Activated CD8-positive, alpha-beta memory T cell treated with anti-CD3 and anti-CD28 coated beads for 24 hours (primary cell): ENCODE results near the gene NRXN3.

Experiments
- DNase-seq: peaks from one replicate; pipeline ENCODE4 v3.0.0-alpha.2; 2020

Gene NRXN3

GRCh38 chr14:79407572-79407971 lies 1237.4 kb downstream of the NRXN3 start:
- DNase-seq, result no peak

DNA sequence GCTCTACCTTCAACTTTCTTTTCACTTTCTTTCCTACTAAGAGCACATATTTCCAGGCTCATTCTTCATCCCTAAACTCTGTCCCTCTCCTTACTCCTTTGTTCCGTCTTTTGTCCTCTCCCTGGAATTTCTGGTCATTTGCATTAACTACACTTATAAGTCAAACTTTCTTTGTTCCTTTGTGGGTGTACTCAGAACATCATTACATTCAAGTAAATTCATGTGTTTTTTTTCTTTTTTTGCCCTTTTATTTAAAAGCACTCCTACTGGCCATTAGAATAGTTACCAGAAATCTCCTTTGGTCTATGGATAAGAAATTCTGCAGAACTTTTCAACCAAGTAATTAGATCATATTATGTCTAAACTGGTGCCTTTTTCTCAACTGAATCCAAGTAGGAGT lies 1238.5 kb downstream of the NRXN3 start:
- no peak for DNase-seq

- DNase-seq, result no peak
These were observed 1241.4 kb downstream of the NRXN3 start for GRCh38 chr14:79411403-79412174.

GRCh38 chr14:79412822-79413221 lies 1242.6 kb downstream of the NRXN3 start:
- DNase-seq, result no peak

DNA sequence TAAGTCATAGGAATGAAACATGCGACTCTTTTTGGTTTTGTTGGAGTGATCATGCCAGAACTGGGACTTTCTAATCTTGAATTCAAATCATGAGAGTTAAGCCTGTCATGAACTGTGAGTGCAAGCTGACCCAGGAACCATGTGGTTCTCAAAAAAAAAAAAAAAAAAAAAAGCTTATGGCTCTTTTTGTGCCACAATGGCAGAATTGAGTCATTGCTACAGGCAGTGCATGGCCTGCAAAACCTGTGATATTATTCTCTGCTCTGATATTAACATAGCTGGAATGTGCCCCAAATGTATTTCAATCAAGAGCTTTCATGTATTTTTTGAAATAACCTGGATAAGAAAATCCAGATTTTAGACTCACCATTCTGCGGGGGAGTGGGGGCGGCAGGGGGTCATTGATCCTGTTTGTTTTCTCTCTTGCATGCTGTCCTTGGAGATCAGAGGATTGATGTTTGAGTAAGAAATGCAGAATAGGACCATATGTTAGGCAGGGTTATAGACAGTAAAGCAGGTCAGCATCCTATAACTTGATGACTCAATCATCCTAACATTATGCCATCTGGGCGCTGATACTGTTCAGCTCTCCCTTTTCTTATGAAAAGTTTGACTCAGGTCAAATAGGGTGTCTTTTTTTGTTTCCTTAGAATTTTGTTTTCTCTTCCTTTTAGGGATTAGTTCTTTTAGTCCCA lies 1243.7 kb downstream of the NRXN3 start:
- DNase-seq, result no peak

- DNase-seq, result no peak
These were observed 1245.6 kb downstream of the NRXN3 start for GRCh38 chr14:79415726-79416125.

DNA sequence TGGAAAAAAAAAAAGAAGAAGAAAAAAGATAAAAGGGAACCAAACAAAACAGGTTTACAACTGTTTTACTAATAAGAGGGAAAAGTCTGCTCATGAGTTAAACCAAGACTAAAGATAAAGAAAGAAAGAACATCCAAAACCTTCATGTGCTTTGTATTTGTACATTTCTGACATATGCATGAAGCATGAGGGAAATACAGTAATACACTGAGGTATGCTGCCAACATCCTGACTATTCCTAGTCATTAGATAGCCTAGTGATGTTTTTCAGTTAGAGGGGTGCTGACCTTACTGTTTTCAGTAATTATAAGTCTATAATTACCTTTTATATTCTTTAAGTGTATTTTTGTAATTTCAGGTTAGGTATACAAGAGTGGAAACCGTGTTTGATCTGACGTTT lies 1247.8 kb downstream of the NRXN3 start:
- DNase-seq, result no peak

DNA sequence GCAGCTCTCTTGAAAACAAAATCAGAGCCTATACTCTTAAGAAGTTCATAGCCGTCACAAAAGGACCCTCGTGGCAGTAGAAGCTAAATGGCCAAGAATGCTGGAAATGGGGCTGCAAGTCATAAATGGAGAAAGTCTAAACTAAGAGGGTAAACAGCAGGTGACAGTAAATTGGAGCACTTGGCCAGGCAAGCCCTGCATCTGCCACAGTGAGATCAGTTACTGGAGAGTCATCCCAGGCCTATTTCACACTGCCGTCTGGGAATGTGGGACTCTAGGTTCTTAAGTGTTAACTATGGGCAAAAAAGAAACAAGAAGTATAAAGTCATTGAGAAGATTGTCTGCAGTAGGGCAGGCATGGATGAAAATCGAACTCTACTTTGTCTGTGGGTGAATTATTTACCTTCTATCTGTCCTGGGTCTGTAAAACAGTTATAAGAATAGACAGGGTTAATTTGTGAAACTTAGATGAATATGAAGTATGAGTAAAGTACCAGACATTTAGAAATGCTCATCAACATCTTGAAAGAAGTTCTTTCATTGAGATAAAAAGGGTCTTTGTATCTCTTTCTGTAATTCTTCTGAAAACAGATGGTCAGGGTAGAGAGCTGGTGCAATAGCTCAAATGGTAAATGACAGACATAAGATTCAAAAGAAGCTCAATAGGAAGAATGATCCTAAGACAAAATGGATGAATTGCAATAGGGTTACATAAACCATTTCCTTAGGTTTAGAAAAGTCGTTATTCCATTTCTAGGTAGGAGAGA lies 1248.7 kb downstream of the NRXN3 start:
- no peak for DNase-seq

GRCh38 chr14:79419571-79420327 lies 1249.6 kb downstream of the NRXN3 start:
- DNase-seq, result no peak

DNA sequence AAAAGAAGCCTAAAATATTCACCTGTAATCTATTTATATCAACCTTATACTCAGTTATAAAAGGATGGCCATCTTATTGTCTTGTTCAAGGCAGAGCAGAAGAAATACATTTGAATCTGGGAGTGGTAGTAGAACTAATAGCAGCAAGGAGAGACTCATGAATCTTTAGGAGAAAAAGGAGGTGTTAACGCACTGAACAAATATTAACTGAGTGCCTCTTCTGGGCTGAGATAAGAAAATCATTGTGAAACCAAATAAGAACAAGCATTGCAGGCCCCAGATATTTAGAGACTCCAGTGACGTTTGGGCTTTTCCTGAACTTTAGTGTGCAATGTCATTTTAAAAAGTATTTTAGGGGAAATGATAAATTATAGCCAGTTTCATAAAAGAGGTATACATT lies 1250.6 kb downstream of the NRXN3 start:
- DNase-seq, result no peak

- no peak for DNase-seq
These were observed 1251.6 kb downstream of the NRXN3 start for GRCh38 chr14:79421811-79422210.

DNA sequence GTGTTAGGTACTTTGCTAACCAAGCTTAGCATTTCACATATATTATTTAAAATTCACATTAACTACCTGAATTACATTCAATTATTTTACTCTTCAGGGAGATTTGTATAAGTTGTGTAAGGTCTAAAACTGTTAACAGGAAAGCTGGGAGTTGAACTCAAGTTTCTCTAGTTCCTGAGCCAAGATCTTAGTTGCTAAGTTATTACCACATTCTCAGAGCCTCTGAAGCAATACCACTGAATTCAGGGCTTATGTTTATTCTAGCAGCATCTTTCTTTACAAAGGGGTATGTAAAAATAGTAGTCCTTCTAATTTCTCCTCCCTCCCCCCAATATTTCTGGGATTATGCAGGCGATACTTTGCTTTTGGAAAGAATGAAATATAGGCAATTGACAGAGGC lies 1254.3 kb downstream of the NRXN3 start:
- DNase-seq, result no peak

DNA sequence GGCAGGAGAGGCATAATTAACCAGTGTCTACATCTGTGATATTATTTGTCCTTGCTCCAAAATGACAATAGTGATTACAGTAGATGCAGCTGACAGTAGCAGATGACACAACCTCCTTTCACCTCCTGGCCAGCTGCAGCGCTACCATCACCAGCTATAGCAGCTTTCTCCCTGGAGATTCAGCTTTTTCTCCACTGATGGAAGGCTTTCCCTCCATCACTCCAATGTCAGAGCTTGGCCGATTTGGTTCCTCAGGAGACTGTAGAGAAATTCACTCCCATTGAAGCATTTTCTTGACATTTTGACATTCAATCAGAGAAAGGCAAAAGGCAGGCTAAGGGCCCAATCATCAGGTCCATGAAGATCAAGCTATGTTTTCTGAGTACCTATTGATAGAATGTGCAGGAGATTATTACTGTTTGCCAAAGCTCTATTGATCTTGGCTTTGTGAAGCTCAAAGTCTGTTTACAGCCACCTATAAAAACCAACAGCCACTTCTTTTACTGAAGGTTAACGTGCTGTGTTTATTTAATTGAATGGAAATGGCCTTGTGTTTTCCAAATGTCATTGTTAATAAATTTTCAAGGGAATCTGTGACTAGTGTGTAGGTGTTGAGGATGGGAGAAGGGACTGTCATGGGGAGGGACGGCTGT lies 1256.1 kb downstream of the NRXN3 start:
- no peak for DNase-seq

DNA sequence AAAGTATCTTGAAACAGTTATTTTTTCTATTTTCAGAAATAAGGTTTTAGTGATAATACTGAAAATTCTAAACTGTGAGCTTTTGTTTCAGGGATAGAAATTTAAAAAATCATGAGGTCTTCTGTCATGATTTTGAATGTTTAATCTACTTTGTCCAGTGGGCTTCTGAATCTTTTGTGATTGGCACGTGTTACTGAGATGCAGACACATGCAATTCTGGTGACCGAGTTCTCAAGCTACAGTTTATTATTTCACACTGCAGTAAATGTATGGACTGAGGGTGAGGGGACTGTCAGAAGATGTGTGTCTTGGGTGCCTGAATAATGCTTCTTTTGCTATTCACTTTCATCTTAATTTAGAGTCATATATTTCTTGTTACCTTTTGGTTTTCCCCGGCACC lies 1262.5 kb downstream of the NRXN3 start:
- DNase-seq, result no peak

GRCh38 chr14:79436335-79436734 lies 1266.2 kb downstream of the NRXN3 start:
- no peak for DNase-seq

- no peak for DNase-seq
These were observed 1267.8 kb downstream of the NRXN3 start for GRCh38 chr14:79437951-79438350.

DNA sequence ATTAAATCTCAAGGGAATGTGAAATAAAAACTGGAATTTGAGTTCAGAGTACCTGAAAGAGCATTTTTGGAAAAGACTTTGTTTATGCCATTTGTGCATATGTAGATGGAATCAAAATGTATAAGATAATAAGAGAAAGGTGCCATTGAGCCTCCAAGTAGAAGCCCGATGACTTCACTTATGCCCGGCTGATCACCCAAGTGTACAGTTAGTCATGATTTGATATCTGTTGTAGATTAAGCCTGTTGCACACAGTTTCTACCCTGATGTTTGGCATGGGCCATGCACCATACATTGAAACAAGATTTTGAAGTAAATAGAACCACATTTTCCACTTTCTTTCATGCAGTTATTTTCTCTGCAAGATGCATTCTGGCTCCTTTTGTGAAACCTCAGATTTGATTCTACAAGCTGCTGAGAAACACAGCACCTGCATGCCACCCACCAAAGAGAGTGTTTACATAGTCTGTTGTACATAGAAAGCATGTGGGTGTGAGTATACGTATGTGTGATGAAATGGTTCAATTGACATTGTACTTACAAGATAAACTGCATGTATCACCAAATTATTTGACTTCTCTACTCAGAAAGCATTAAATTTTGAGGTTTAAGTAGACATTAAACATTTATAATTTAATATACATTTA lies 1268.6 kb downstream of the NRXN3 start:
- DNase-seq, result no peak

DNA sequence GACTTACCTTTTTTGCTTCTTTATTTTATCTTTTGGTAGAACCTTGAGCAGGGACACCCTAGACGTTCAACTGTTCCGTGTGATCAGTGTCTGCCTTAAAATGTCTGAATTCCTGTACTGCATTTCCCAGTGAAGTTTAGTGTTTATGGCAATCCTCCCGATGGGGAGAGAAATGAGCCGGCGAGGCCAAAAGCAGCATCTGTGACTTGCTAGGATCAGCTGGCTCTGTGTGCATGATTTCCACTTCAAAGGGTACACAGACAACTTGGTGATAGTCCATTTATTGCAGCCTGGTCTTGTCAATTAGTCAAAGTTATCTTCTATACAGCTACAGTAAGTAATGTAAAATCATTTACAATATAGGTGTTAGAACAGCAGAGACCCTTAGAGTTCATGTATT lies 1272.6 kb downstream of the NRXN3 start:
- DNase-seq, result no peak

GRCh38 chr14:79443602-79444001 lies 1273.4 kb downstream of the NRXN3 start:
- DNase-seq, result no peak

GRCh38 chr14:79448960-79449359 lies 1278.8 kb downstream of the NRXN3 start:
- DNase-seq, result no peak

DNA sequence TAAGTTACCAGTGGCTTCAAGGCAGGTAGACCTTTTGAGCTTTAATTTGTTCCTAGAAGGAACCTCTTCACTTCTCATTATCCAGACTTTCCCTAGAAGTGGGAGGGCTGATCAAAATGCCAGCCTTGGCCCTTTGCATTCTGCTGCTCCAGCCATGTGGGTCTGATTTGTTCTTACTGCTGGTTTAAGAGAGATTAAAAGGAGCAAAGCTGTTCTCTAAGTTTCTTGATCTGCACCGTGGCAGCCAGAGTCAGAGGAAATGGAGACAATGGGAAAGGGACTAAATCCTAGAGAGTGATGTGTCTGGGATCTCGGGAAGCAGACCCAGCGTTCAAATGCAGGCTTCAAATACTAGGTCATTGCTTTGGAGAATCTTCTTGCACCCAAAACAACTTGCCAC lies 1281.4 kb downstream of the NRXN3 start:
- no peak for DNase-seq

DNA sequence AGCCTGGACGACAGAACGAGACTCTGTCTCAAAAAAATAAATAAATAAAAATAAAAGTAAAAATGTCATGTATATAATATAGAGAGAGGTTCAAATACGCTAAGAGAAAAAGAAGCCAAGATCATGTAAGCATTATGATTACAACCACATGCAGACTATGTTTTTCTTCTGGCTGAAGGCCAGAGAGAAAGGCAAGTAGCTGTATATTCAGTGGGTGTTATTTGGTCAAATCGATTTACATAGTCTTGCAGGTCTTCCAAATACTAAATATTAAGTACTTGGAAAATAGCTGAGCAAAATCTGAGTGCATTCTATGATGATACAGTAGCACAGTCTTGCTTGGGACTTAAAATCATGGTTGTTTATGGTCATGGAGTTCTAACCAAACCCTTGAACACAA lies 1283.1 kb downstream of the NRXN3 start:
- no peak for DNase-seq
